ENCODE data around the gene RELN.

The RELN gene

DNA sequence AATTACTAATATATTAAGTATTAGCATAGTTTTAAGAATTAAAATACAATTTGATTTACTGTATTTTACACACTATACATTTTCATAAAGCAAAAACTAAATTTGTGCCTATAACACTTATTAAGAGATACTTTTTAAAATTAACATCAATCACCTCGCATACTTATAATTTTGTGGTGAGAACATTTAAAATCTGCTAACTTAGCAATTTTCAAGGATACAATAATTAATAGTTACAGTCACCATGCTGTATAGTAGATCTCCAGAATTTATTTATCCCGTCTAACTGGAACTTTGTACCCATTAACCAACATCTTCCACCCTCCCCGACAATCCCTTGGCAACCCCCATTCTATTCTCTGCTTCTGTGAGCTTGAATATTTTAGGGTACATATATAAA, 47.5 kb downstream of the RELN start:
- Mint-ChIP-seq H3K27me3 (peaks cover 3% of the 10 kb centered on the region), H3K9me3 (ENCODE audit: low read depth) (no peaks in the 10 kb centered on the region), H3K36me3 (no peaks in the 10 kb centered on the region), H3K4me1 (ENCODE audit: low read depth) (no peaks in the 10 kb centered on the region), H3K27ac (no peak overlapping the region), H3K4me3 (no peak overlapping the region)

DNA sequence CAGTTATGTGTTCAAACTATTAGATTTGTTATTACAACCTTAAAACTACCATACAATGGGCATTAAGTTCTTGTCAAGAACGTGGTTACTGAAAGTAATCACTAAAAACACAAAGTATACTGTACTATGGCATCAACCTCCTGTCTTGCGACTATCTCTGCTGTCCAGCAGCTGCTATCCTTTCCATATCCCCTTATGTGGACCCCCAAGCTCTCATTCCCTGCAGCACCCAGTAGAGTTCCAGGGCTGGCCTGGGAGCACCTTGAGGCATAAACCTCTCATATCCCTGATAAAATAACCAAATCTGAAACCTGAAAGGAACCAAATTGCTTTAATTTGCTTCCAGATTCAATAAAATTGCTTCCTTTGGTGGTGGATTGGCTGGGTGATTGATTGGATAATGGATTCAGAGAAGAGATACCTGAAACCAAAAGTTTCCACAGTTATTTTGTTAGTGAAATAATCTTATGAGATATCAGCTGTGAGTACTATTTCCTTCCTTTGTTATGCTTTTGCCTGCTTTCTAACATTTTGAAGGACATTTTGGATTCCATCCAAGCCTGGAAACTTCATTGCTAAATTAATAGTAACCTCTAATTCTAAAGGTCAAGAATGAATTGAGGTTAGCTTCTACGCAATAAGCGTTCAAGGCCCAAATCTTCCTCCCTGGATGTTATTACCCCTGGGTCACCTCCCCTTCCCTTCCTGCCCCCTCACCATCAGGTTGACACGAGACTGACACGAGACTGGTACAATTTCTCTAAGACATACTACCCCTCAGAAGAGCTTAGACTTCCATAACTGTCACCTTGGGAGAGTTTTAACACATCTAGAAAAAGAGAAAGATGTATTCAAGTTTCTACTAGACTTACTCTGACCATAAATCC, 48.8 kb downstream of the RELN start:
- no peak overlapping the region for H3K4me3 Mint-ChIP-seq
- H3K27me3 Mint-ChIP-seq: peaks cover 7% of the 10 kb centered on the region
- H3K9me3 Mint-ChIP-seq (ENCODE audit: low read depth): no peaks in the 10 kb centered on the region
- H3K36me3 Mint-ChIP-seq: no peaks in the 10 kb centered on the region
- H3K4me1 Mint-ChIP-seq (ENCODE audit: low read depth): no peaks in the 10 kb centered on the region
- H3K27ac Mint-ChIP-seq: no peak overlapping the region

DNA sequence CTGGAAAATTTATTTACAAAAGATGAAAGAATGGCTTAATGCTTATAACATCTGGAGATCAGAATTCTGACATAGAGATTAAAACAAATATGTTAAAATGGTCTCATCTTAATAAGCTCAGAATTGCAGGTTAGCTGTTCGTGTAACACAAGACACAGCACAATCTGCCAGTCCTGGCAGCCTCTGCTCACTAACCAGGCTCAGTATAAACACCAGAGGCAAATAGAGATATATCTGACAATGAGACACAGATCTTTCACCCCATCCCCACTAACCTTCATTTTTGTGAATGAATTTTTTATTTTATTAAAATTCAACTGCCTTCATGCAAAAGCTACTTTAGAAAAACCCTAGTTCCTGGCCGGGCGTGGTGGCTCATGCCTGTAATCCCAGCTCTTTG, 51.8 kb downstream of the RELN start:
- Mint-ChIP-seq H3K4me3 (no peak overlapping the region), H3K9me3 (ENCODE audit: low read depth) (no peaks in the 10 kb centered on the region)

DNA sequence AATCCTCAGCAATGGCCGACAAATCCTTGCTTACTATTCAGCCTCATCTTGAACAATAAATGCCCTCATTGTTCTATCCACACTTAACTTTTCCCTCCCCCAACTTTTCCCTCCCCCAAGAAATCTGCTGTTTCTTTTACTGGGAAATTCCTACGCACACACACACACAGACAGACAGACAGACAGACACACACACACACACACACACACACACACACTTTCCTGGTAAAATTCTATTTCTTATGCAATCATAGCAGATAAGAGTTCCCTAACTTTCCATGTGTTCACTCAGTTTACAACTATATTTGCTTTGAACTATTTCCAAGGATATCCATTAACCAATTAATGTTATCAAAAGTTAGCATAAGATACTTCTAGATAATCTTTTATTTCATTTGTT, 52.9 kb downstream of the RELN start:
- H3K4me1 Mint-ChIP-seq (ENCODE audit: low read depth): no peaks in the 10 kb centered on the region
- H3K27me3 Mint-ChIP-seq: peaks cover 18% of the 10 kb centered on the region
- H3K4me3 Mint-ChIP-seq: no peak overlapping the region
- H3K36me3 Mint-ChIP-seq: no peaks in the 10 kb centered on the region
- H3K9me3 Mint-ChIP-seq (ENCODE audit: low read depth): no peaks in the 10 kb centered on the region
- H3K27ac Mint-ChIP-seq: no peak overlapping the region

More for the DNA sequence above, 51.8 kb downstream of the RELN start:
- Mint-ChIP-seq H3K27me3 (peaks cover 15% of the 10 kb centered on the region), H3K36me3 (no peaks in the 10 kb centered on the region), H3K27ac (no peak overlapping the region), H3K4me1 (ENCODE audit: low read depth) (no peaks in the 10 kb centered on the region)

DNA sequence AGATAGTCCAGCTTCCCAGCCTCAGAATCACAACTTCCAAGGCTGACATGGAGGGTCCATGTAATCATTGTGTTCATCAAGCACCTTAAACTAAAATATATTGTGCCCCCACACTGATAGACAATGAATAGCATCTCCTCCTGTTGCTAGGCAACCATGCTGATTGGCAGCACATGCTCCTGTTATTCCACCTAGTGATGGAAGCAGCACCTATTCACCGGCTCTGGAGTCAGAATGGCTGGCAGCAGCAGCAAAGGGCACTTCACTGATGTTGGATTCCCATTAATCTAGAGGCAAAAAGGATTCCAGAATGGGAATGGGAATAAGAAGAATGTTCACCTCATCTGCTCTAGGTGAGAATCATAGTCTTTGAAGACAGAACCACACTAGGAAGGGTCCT, 55.0 kb downstream of the RELN start:
- H3K4me1 Mint-ChIP-seq (ENCODE audit: low read depth): no peaks in the 10 kb centered on the region
- H3K27ac Mint-ChIP-seq: no peak overlapping the region
- no peaks in the 10 kb centered on the region for H3K9me3 Mint-ChIP-seq (ENCODE audit: low read depth)

DNA sequence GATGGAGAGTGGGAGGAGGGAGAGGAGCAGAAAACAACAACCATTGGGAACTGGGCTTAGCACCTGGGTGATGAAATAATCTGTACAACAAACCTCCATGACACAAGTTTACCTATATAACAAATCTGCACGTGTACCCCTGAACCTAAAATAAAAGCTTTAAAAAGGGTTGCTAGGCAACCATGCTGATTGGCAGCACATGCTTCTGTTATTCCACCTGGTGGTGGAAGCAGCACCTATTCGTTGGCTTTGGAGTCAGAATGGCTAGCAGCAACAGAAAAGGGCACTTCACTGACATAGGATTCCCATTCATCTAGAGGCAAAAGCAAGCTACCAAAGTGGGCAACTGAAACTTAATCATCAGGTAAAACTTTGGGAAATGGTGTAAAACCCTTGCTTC, 57.1 kb downstream of the RELN start:
- Mint-ChIP-seq H3K4me3 (no peak overlapping the region), H3K4me1 (ENCODE audit: low read depth) (no peaks in the 10 kb centered on the region), H3K9me3 (ENCODE audit: low read depth) (no peaks in the 10 kb centered on the region), H3K27me3 (peaks cover 15% of the 10 kb centered on the region), H3K27ac (no peak overlapping the region), H3K36me3 (no peaks in the 10 kb centered on the region)

More for the DNA sequence above, 55.0 kb downstream of the RELN start:
- peaks cover 15% of the 10 kb centered on the region for H3K27me3 Mint-ChIP-seq
- no peak overlapping the region for H3K4me3 Mint-ChIP-seq
- H3K36me3 Mint-ChIP-seq: no peaks in the 10 kb centered on the region

DNA sequence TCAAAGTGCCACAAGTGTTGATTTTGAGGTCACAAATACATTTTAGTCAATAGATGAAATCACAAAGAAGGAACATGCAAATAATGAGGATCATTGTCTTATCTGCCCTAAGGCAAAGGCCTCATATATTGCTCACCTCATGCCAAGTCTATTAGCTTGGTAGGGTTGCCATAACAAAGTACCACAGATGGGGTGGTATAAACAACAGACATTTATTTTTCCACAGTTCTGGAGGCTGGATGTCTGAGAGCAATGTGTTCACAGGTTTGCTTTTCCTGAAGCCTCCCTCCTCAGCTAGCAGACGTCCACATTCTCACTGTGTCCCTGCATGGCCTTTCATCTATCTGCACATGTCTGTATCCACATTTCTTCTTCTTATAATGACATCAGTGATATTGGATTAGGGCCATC, 59.6 kb downstream of the RELN start:
- Mint-ChIP-seq H3K9me3 (ENCODE audit: low read depth) (no peaks in the 10 kb centered on the region), H3K4me3 (no peak overlapping the region), H3K27ac (no peak overlapping the region), H3K4me1 (ENCODE audit: low read depth) (no peaks in the 10 kb centered on the region), H3K36me3 (no peaks in the 10 kb centered on the region), H3K27me3 (peaks cover 8% of the 10 kb centered on the region)

DNA sequence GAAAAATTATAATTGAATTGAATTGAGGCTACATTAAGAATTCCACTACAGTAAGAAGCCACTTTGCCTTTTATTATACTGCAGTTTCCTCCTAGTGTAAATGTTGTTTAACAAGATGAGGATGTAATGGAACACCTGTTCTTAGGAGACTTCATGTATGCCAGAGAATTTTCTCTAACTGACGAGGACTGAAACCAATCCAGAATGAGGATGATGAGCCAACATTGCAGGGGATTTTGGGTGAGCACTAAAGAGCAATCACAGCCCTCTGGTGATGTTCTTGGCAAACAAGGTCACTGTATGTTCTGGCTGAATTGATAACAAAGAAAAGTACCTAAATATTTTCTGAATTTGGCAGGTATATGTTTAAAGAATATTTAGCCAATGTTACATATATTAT, 60.9 kb downstream of the RELN start:
- Mint-ChIP-seq H3K4me1 (ENCODE audit: low read depth) (no peaks in the 10 kb centered on the region), H3K4me3 (no peak overlapping the region), H3K27me3 (peaks cover 8% of the 10 kb centered on the region), H3K36me3 (no peaks in the 10 kb centered on the region), H3K9me3 (ENCODE audit: low read depth) (no peaks in the 10 kb centered on the region), H3K27ac (no peak overlapping the region)

DNA sequence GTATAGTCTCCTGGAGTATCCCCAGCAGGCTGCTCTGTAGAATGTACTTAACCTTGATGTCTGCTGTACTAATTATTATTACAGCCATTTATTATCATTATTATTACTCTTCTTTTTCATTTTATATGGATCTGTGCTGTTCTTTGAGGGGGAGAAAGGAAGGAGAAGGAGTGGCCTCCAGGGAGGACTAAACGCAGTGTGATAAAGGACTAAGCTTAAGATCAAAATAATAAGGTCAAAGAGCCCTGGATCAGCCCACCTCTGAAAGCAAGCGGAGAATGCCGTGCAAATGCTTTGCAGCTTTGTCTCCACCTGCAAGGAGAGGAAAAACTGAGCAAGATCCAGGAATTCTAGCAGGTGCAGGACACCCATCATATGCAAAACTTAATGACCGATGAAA, 65.3 kb downstream of the RELN start:
- H3K27ac Mint-ChIP-seq: no peak overlapping the region
- H3K36me3 Mint-ChIP-seq: no peaks in the 10 kb centered on the region
- H3K27me3 Mint-ChIP-seq: no peaks in the 10 kb centered on the region
- no peak overlapping the region for H3K4me3 Mint-ChIP-seq
- no peaks in the 10 kb centered on the region for H3K9me3 Mint-ChIP-seq (ENCODE audit: low read depth)
- H3K4me1 Mint-ChIP-seq (ENCODE audit: low read depth): no peaks in the 10 kb centered on the region

DNA sequence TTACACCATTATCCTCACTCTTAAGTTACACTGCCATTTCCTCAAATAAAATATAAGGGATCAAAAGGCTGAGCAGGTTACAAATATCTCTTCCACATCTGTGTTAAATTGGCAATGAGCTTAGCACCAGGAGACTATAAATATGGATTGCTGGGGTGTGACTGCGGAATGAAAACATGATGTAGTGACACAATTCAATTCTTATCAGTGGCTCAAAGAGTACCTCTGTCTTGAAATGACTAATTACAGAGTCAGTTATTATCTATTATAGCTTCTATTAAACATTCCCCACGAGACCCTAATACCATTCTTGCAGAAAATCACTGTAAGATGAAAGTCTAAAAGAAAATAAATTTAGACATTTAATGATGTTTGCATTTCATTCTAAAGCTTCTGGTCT, 67.1 kb downstream of the RELN start:
- no peak overlapping the region for H3K4me3 Mint-ChIP-seq
- H3K27me3 Mint-ChIP-seq: peaks cover 1% of the 10 kb centered on the region
- H3K36me3 Mint-ChIP-seq: no peaks in the 10 kb centered on the region
- no peaks in the 10 kb centered on the region for H3K9me3 Mint-ChIP-seq (ENCODE audit: low read depth)
- no peak overlapping the region for H3K27ac Mint-ChIP-seq
- H3K4me1 Mint-ChIP-seq (ENCODE audit: low read depth): no peaks in the 10 kb centered on the region

DNA sequence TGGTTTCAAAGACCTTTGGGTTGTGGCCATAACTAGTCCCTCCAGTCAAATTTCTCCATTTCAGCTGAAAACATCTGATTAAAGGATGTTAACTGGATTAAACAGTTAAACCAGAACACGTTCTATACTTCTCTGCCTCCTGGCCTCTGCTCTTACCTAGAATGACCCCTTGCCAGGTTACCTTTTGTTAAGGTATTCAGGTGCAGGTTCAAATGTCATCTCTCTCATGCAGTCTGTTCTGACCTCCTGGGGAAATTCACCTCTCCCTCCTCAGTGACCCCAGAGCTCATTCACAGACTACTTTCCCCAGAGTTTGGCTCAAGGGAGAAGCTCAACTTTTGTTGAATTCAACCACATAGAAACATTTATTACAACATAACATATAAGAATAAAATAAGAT, 67.8 kb downstream of the RELN start:
- H3K4me1 Mint-ChIP-seq (ENCODE audit: low read depth): no peaks in the 10 kb centered on the region
- no peak overlapping the region for H3K4me3 Mint-ChIP-seq
- no peak overlapping the region for H3K27ac Mint-ChIP-seq
- no peaks in the 10 kb centered on the region for H3K36me3 Mint-ChIP-seq
- peaks cover 1% of the 10 kb centered on the region for H3K27me3 Mint-ChIP-seq
- H3K9me3 Mint-ChIP-seq (ENCODE audit: low read depth): no peaks in the 10 kb centered on the region

DNA sequence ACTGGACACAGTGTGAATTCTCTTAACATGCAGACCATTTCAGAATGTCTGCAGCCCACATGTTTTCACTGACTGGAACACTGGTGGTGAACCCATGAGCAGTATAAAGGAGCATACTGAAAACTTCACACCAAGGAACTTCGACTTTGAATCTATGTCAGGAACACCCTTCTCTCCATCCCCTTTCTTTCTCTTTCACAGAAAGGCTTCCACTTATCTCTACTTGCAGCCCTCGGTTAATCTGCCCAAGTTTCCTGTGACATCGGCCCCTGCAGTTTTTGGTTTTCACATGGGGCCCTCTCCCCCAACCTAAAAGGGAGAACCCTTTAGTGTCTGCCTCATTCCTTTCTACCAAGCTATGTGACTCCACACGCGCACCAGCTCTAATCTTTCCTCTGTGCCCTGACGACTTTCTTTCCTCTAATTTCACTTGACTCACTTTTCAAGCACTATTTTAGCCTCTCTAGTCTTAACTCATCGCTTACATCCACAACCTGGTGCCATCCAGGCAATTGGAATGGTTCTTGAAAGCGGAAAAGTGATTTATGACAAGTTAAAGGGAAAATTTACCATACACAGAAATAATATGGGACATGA, 70.1 kb downstream of the RELN start:
- Mint-ChIP-seq H3K4me1 (ENCODE audit: low read depth) (no peaks in the 10 kb centered on the region), H3K9me3 (ENCODE audit: low read depth) (no peaks in the 10 kb centered on the region), H3K36me3 (no peaks in the 10 kb centered on the region), H3K27me3 (peaks cover 6% of the 10 kb centered on the region), H3K4me3 (no peak overlapping the region), H3K27ac (no peak overlapping the region)

DNA sequence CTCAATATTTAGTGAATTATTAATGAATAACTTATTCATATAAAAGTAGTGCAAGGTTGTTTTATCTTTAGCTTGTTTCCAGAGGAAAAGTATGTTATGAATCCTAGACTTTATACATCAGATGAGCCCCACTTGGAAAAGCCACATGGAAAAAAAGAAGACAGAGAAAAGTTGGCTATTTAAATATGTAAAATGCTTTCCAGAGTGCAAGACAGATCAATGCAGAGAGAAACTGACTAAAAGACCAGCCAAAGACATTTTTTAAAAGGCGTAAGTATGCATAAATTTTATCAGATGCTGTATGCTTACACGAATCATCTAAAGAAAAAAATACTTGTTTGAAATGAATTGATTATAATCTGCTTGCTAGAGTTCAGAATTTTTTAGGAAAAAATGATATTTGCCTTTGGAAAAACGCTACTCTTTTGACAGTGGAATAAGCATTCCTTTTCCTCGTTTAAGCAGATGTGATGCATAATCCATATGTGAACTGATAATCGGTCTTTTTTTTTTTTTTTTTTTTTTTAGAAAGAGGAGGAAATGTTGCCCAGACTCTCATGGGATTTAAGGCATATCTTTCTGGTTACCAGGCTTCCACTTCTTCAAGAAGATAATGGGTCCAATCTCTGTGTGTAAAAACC, 70.7 kb downstream of the RELN start:
- H3K27ac Mint-ChIP-seq: no peak overlapping the region
- no peaks in the 10 kb centered on the region for H3K4me1 Mint-ChIP-seq (ENCODE audit: low read depth)
- no peaks in the 10 kb centered on the region for H3K9me3 Mint-ChIP-seq (ENCODE audit: low read depth)
- H3K36me3 Mint-ChIP-seq: no peaks in the 10 kb centered on the region
- no peak overlapping the region for H3K4me3 Mint-ChIP-seq
- peaks cover 6% of the 10 kb centered on the region for H3K27me3 Mint-ChIP-seq

DNA sequence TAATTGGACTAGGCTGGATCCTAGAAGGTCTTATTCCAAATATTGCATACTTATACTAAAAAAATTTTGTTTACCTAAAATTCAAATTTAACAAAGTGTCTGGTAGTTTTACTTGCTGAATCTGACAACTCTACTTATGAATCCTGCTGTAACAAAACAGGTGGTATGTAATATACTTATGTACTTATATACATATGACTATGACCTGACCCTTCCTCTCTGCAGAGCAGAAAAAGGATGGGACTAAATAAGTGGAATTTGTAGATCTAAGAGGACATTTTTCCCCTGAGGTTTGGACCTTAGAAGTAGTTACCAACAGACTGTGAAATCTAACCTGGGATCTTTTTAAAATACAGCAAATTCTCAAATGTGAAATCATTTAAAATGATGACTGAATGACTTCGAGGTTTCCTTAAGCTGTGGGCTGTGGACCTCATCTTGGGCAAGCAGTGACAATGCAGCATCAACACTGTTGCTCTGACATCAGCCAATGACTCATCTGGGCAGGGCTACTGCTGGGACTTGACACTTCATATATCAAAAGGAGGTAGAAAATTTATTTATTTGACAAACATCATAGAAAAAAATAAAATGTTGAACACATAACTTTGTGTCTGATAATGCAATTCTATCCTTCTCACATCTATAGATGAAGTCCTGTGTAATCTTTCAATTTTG, 73.6 kb downstream of the RELN start:
- H3K27me3 Mint-ChIP-seq: peaks cover 6% of the 10 kb centered on the region
- no peaks in the 10 kb centered on the region for H3K4me1 Mint-ChIP-seq (ENCODE audit: low read depth)
- H3K36me3 Mint-ChIP-seq: no peaks in the 10 kb centered on the region
- H3K27ac Mint-ChIP-seq: no peak overlapping the region
- no peak overlapping the region for H3K4me3 Mint-ChIP-seq
- no peaks in the 10 kb centered on the region for H3K9me3 Mint-ChIP-seq (ENCODE audit: low read depth)
